K562 (cell line): Measurements from ENCODE around the gene MPI. TPM values are rescaled to one million over a fixed set of nuclear protein-coding genes. Genes with fewer than 3 reads are reported as not detected.

Experiments
- ATAC-seq: fragments of 200-7000 bp; cut with Tn5 transposase; 3 replicates; pipeline ENCODE4 v1.9.1; 2020; ENCODE audit warnings: moderate library complexity
- BruUV-seq: library from RNA; stranded (reverse); fragments of 400-500 nt; replicated peaks from 2 replicates; lab custom pipeline; 2021; lab: Mats Ljungman, UMichigan
- CTCF ChIA-PET: fragments of 300-600 bp; formaldehyde crosslinking; extraction: SDS; loops from one replicate; lab custom pipeline; 2021; ENCODE audit warnings: low intra/inter-chr PET ratio; lab: Yijun Ruan, JAX
- POLR2A ChIA-PET: fragments of 300-600, 350-650 bp; sonication (Branson Sonifier 250); formaldehyde crosslinking; extraction: SDS; loops from one replicate; lab custom pipeline; 2021; ENCODE audit warnings: antibody characterized with exemption, inconsistent platforms; lab: Yijun Ruan, JAX
- DNase-seq, 4 experiments: peaks; one replicate each; pipeline versions ENCODE4 v3.0.0 to v3.0.0-alpha.2; 2011 to 2018; ENCODE audit warnings: low spot score in 3 of 4, mixed read lengths in 3 of 4; ENCODE audit errors: extremely low read depth in 1 of 4
- FAIRE-seq: peaks from 2 replicates; lab custom pipeline; 2011; peaks lifted over from hg19 to GRCh38; lab: Jason Lieb, UNC
- H2AFZ ChIP-seq: 2 replicates; pipeline ENCODE4 v1.6.0; 2011; ENCODE audit warnings: low read depth, low read length, control low read depth, inconsistent platforms
- H3K27ac ChIP-seq: fragments of 200-600 bp; 3 replicates; pipeline ENCODE4 v1.8.0; 2011; ENCODE audit warnings: low read depth, mild to moderate bottlenecking, control low read depth, inconsistent platforms, low read length, moderate library complexity, mixed read lengths; ENCODE audit errors: extremely low read depth
- H3K27me3 ChIP-seq, 2 experiments: fragments of 300-600 bp in 1 of 2; 2 replicates in 1 of 2; 3 replicates in 1 of 2; pipeline versions ENCODE4 v1.6.0 to v1.8.0; 2011; ENCODE audit warnings: inconsistent platforms in 2 of 2, low read length in 2 of 2, mild to moderate bottlenecking in 1 of 2, mixed read lengths in 1 of 2, moderate library complexity in 1 of 2; ENCODE audit not compliant: control insufficient read depth in 2 of 2, insufficient read depth in 2 of 2
- H3K36me3 ChIP-seq: fragments of 300-600 bp; 3 replicates; pipeline ENCODE4 v1.8.0; 2011; ENCODE audit warnings: mild to moderate bottlenecking, low read length, inconsistent platforms; ENCODE audit not compliant: control insufficient read depth, insufficient read depth
- H3K4me1 ChIP-seq, 2 experiments: fragments of 200-600 bp in 1 of 2; replicated peaks in 1 of 2; 2 replicates in 1 of 2; 3 replicates in 1 of 2; pipeline versions ENCODE4 v1.5.1 to v1.8.0; 2011; ENCODE audit warnings: inconsistent platforms in 2 of 2, low read length in 2 of 2, mild to moderate bottlenecking in 1 of 2, mixed read lengths in 1 of 2, moderate library complexity in 1 of 2; ENCODE audit not compliant: control insufficient read depth in 2 of 2, insufficient read depth in 2 of 2
- H3K4me2 ChIP-seq: 2 replicates; pipeline ENCODE4 v1.6.1; 2011; ENCODE audit warnings: low read length, control low read depth, inconsistent platforms, mixed read lengths; ENCODE audit not compliant: insufficient read depth
- H3K4me3 ChIP-seq: fragments of 200-600 bp; sonication (generic), shearing (Covaris generic); 2 replicates; pipeline ENCODE4 v1.5.1; 2016; ENCODE audit warnings: control low read depth, inconsistent platforms
- H3K79me2 ChIP-seq: fragments of 200-600 bp; 3 replicates; pipeline ENCODE4 v1.8.0; 2011; ENCODE audit warnings: low read length, inconsistent platforms; ENCODE audit not compliant: control insufficient read depth, insufficient read depth
- H3K9ac ChIP-seq, 2 experiments: 2 replicates each; pipeline versions ENCODE4 v1.6.0 to v1.6.1; 2011; ENCODE audit warnings: low read depth in 2 of 2, low read length in 2 of 2, control low read depth in 1 of 2, inconsistent platforms in 1 of 2, mild to moderate bottlenecking in 1 of 2, mixed read lengths in 1 of 2; ENCODE audit not compliant: insufficient read depth in 1 of 2
- H3K9me1 ChIP-seq: one replicate; pipeline ENCODE4 v1.6.0; 2011; ENCODE audit warnings: inconsistent platforms, mild to moderate bottlenecking, low read length, moderate library complexity; ENCODE audit not compliant: control insufficient read depth, insufficient read depth
- H3K9me3 ChIP-seq: replicated peaks from 2 replicates; pipeline ENCODE4 v1.5.1; 2011; ENCODE audit warnings: low read depth, low read length, inconsistent platforms; ENCODE audit not compliant: control insufficient read depth, insufficient read depth
- H4K20me1 ChIP-seq: replicated peaks from 2 replicates; pipeline ENCODE4 v1.6.1; 2011; ENCODE audit warnings: low read length, inconsistent platforms, mixed read lengths; ENCODE audit not compliant: control insufficient read depth, insufficient read depth
- C11orf30 ChIP-seq: fragments of 450-650 bp; IDR thresholded peaks from 2 replicates; pipeline ENCODE4 v1.6.1; 2016; ENCODE audit warnings: low read depth, mild to moderate bottlenecking
- CBX3 ChIP-seq, 2 experiments: IDR thresholded peaks; 1 replicate in 1 of 2; 2 replicates in 1 of 2; pipeline ENCODE4 v1.6.1; 2012; ENCODE audit warnings: inconsistent platforms in 2 of 2, low read length in 2 of 2, borderline replicate concordance in 1 of 2, control low read depth in 1 of 2
- GTF2E2 ChIP-seq: fragments of 200-800 bp; sonication (Bioruptor generic); IDR thresholded peaks from 2 replicates; pipeline ENCODE4 v1.6.1; 2016; ENCODE audit warnings: missing genetic modification characterization, missing compliant biosample characterization
- NCOA4 ChIP-seq: fragments of 450-650 bp; IDR thresholded peaks from 2 replicates; pipeline ENCODE4 v1.6.1; 2018; ENCODE audit warnings: mild to moderate bottlenecking; ENCODE audit not compliant: partially characterized antibody
- NR2C2 ChIP-seq, 2 experiments: fragments of 200-800 bp in 1 of 2; sonication (Bioruptor generic) in 1 of 2; sonication (generic) in 1 of 2; formaldehyde crosslinking in 1 of 2; IDR thresholded peaks; 2 replicates each; pipeline versions ENCODE4 v1.6.1 to v1.8.0; 2016 to 2022; ENCODE audit warnings: mild to moderate bottlenecking in 1 of 2, missing compliant biosample characterization in 1 of 2, missing genetic modification characterization in 1 of 2, missing genetic modification reagents in 1 of 2
- RAD51 ChIP-seq: fragments of 450-650 bp; IDR thresholded peaks from 2 replicates; pipeline ENCODE4 v1.7.1; 2016; ENCODE audit warnings: low read depth, mild to moderate bottlenecking, borderline replicate concordance
- RUNX1 ChIP-seq: sonication (generic); IDR thresholded peaks from 2 replicates; pipeline ENCODE4 v1.6.1; 2016; ENCODE audit warnings: antibody characterized with exemption, low read depth
- ZNF274 ChIP-seq: IDR thresholded peaks from 2 replicates; pipeline ENCODE4 v1.6.1; 2011; ENCODE audit warnings: low read depth, mild to moderate bottlenecking, low read length, moderate library complexity, borderline replicate concordance
- WGBS: fragments of 100-300 bp; shearing (Covaris generic); methylation state at CpG from one replicate; pipeline ENCODE4 v1.1.6; 2016; ENCODE audit warnings: low coverage, mixed read lengths; ENCODE audit not compliant: insufficient coverage; ENCODE audit errors: missing lambda C conversion rate; 5-methylcytosine and 5-hydroxymethylcytosine counted together
- in situ Hi-C: fragments of 300-500 bp; cut with MboI; formaldehyde crosslinking; loops from 4 replicates; pipeline ENCODE4 v1.15.0; 2018; ENCODE audit warnings: inconsistent platforms, mixed read lengths
- intact Hi-C: fragments of 100-400 bp; cut with micrococcal nuclease; formaldehyde crosslinking; loops from 2 replicates; pipeline ENCODE4 v1.14.2; 2022
- polyA plus RNA-seq, 8 experiments: library from polyadenylated mRNA; depleted of rRNA in 4 of 8; stranded (reverse) in 5 of 8; unstranded in 3 of 8; fragments of >200 nt; fragmentation: Nextera tagmentation in 2 of 8; fragmentation: Illumina TruSeq in 1 of 8; extraction: Ambion mirVana in 2 of 8; extraction: Trizol in 1 of 8; gene quantifications; 2 replicates each; pipeline versions ENCODE4 v1.2.1 to v1.2.3, GENCODE V29; 2011 to 2014; ENCODE audit warnings: inconsistent platforms in 1 of 8, missing spikeins in 1 of 8
- total RNA-seq, 7 experiments: library from RNA; depleted of rRNA in 6 of 7; stranded (reverse); fragments of >200 nt in 6 of 7; fragmentation: Illumina TruSeq in 2 of 7; extraction: Trizol in 2 of 7; gene quantifications; 2 replicates each; pipeline versions ENCODE4 v1.2.1 to v1.2.3, GENCODE V29; 2011 to 2021; ENCODE audit warnings: low replicate concordance in 1 of 7
- TF ChIP-seq, protein P1 (sequence below): sonication (generic); formaldehyde crosslinking; IDR thresholded peaks from 2 replicates; pipeline ENCODE4 v1.9.0; 2022; ENCODE audit warnings: mild to moderate bottlenecking, missing genetic modification reagents
- TF ChIP-seq, protein P2 (sequence below): fragments of 450-650 bp; conservative IDR thresholded peaks from 2 replicates; pipeline ENCODE4 v1.6.1; 2016; ENCODE audit warnings: missing genetic modification characterization, low read depth, mild to moderate bottlenecking, control low read depth, missing compliant biosample characterization

MPI gene
- total and polyA plus RNA-seq, 9 of the 15 experiments (the other 6 are each of a cell fraction or from before 2014, with no cell fraction given) = 30.7 to 105 (median 40.5) TPM

GRCh38 chr15:74892313-74892712 is 2.5 kb downstream of the MPI start:
- Histone ChIP-seq H3K9me1 (peaks cover 4% of the 10 kb centered on the region), H3K9me3 (no peaks in the 10 kb centered on the region), H4K20me1 (no peaks in the 10 kb centered on the region; the same call in 1 of the 2 replicates), H3K79me2 (peaks cover 24% of the 10 kb centered on the region), H3K27ac (no peak overlapping the region), H3K4me3 (no peak overlapping the region), H3K36me3 (peaks cover 45% of the 10 kb centered on the region; the same call in 2 of the 3 replicates), H3K4me2 (no peak overlapping the region), H3K9ac (peak overlapping the region in 1 of 2 experiments; percentile 67; a peak in 1 of 4 replicates), H2AFZ (no peak overlapping the region), H3K27me3 (no peaks in the 10 kb centered on the region), H3K4me1 (peaks cover 18 to 25% of the 10 kb centered on the region in 2 experiments; a peak in 4 of 5 replicates)
- FAIRE-seq (no peak), ATAC-seq (no peak), DNase-seq (no peak)
- in situ Hi-C loops (no loop called here), intact Hi-C loops (loop anchor here (5.0 kb wide), 1 partner anchor 50 kb away; the partner anchor contains the start of gene ULK3)
- no TSS peak for BruUV-seq
- ChIA-PET CTCF (no interaction called here), POLR2A (interaction anchor here (1.0 to 1.6 kb wide), 2 partner anchors 10 to 14 kb away, joined by 4 to 5 read pairs; partner anchors contain the start of gene FAM219B)
- TF ChIP-seq RAD51 = no peak
- TF ChIP-seq, protein P1, sequence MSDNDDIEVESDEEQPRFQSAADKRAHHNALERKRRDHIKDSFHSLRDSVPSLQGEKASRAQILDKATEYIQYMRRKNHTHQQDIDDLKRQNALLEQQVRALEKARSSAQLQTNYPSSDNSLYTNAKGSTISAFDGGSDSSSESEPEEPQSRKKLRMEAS (CRISPR knock-in tag) = no peak
- TF ChIP-seq RUNX1 = no peak
- no peak for TF ChIP-seq ZNF274
- TF ChIP-seq, protein P2, sequence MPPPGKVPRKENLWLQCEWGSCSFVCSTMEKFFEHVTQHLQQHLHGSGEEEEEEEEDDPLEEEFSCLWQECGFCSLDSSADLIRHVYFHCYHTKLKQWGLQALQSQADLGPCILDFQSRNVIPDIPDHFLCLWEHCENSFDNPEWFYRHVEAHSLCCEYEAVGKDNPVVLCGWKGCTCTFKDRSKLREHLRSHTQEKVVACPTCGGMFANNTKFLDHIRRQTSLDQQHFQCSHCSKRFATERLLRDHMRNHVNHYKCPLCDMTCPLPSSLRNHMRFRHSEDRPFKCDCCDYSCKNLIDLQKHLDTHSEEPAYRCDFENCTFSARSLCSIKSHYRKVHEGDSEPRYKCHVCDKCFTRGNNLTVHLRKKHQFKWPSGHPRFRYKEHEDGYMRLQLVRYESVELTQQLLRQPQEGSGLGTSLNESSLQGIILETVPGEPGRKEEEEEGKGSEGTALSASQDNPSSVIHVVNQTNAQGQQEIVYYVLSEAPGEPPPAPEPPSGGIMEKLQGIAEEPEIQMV (tag) = no peak
- TF ChIP-seq CBX3 (IDR thresholded peaks at IDR 0.05; ENCODE audit: borderline replicate concordance in 1 of 2, low read length in 2 of 2) = no peak
- no peak for TF ChIP-seq GTF2E2
- no peak for TF ChIP-seq NCOA4
- no peak for TF ChIP-seq NR2C2 (CRISPR knock-in tag; IDR thresholded peaks at IDR 0.05)
- TF ChIP-seq NR2C2 (tag; IDR thresholded peaks at IDR 0.05) = no peak
- TF ChIP-seq C11orf30 = no peak
- 93% methylated on average over 3 of the region's 3 CpGs for WGBS
